GM15510 (cell line): ENCODE results near the gene SYCN.

Experiments used
- POLR2A ChIP-seq: IDR thresholded peaks from 3 replicates; pipeline ENCODE4 v1.6.1; 2011; ENCODE audit warnings: borderline replicate concordance; ENCODE audit not compliant: insufficient read length; ENCODE audit errors: extremely low read depth

Gene SYCN

DNA sequence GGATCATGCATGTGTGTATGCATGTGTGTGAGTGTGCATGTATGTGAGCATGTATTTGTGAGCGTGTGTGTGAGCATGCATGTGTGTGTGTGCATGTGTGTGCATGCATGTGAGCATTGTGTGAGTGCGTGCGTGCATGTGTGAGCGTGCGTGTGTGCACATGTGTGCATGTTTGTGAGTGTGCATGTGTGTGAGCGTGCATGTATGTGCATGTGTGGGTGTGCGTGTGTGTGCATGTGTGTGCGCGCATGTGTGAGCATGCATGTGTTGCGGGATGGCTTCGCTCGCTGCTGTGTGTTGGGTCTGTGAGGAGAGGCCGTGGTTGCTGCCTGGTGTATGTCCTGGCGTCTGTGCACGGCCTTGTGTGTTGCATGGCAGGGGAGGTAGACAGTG is 46.1 kb downstream of the SYCN start:
- TF ChIP-seq POLR2A, result no peak

DNA sequence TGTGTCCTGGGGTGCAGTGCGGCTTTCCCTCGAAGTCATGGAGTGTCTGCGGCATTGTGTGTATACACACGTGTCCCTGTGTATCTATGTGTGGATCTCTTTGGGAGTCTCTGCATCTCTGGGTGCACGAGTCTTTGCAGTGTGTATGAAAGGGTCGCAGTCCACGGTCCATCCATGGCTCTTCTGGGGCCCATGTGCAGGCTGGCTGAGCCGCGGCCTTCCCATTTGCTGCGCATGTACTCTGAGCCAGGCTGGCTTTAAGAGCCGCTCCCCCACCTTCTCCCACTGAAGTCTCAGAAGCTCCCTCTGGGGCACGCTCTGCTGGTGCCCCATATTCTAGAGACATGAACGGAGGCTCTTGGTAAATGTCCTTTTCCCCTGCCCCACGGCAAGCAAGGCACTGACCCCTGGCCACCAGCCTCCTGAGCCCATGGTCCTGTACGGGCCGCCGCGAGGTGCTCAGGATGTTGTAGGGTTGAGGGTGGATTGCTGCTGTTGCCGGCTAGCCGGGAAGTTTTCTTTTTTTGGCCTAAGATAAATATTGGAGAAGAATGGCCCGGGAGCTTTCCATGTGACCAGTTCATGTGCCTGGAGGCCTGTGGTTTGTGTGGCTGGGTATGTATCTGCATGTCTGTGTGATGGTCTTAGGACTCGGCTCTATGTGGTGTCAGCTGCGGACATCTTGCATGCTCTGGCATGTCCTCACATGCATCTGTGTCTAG is 46.6 kb downstream of the SYCN start:
- TF ChIP-seq POLR2A, result no peak

DNA sequence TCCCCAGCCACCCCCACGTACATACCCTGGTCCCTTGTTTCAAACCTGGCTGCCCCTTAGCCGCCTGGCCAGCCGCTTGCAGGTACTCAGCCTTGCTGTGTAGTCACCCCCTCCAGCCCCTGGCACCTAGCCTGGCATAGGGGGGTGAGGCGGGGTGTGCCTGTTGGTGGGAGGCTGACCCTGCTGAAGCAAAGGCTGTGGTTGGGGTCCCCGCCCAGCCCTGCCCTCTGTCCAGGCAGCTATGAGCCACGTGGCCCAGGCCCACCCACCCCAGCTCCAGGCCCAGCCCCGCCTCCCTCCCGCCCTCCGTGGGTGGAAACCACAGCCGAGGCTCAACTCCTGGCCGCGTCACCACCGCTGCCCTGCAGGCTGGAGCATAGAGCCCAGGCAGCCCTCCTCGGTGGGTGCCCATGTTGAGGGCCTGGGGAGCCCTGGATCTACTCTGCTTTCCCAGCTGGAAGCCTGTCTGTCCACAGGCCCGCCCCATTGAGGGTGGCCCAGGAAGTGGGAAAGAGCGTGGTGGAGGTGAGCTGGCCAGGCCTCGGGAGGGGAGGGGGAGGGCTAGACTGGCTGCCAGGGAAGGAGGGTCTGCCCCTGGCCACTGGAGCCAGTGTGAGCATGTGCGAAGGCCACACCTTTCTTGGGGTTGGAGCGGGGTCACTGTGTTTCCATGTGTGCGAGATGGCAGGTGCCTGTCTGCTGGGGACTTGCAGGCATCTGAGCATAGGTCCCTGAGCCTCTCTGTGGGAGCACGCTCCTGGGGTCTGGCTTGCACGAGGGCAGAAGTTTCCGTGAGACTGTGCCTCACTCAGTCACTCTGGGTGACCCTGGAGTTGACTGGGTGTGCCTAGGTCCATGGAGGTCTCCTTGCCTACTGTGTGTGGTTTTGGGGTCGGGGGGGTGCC is 47.5 kb downstream of the SYCN start:
- TF ChIP-seq POLR2A, result no peak

DNA sequence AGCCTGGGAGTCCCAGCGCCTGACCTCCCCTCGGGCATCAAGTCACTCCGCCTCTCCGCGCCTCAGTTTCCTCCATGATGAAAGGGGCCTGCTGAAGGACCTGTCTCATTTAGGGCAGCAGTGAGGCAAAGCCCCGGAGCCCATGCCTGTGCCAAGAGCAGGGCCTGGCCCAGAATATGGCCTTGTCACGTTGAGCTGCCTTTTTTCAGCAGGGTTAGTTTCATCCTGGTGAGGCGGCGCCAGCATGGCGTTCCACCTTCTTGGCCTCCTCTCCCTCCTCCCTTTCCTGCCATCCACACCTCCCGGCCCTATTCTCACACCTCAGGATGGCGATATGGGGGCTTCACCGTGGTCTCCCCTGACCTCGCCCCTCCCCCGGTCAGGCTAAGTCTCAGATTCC is 48.3 kb downstream of the SYCN start:
- no peak for TF ChIP-seq POLR2A

DNA sequence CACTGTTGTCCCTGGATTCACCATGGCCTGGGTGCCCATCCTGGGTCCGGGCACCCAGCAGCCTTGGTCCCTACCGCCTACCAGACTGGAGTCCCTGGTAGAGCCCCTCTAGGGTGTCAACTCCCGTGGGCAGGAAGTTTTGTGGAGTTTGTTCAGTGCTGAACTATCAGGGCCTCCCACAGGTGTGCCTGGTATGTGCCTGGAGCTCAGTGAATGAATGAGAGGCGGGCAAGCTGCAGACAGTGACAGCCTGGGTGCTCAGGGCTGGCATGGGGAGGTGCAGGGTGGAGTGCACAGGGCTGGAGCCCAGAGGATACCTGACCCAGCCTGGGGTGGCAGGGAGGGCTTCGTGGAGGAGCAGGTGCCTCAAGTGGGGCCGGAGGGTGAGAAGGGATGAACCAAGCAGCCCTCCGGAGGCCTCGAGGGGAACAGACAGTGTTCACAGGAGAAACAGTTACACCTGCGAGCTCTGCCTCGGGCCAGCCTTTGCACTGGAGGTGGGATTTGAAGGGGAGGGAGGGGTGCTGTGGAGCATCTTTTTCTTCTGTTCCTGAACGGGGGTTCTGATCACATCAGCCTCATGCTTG is 48.9 kb downstream of the SYCN start:
- no peak for TF ChIP-seq POLR2A

DNA sequence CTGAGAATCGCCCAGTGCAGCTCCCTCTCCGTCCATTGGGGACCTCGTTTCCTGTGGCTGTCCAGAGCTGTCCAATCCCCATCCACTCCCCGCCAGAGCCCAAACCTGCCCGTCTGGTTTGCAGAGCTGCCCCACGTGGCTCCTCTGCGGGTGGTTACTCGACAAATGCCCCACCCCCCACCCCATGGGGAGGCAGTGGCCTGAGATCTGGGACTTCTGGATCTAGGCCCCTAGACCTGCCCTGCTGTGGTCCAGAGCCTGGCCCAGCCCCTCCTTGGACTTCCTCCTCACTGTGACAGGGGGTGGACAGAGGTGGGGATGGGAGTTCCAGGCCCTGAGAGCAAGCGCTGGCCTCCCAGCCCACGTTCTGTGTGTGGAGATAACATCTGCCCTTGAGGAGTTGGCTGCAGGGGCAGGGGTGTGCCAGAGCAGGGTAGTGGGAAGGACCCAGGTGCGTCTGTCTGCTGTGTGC is 49.4 kb downstream of the SYCN start:
- no peak for TF ChIP-seq POLR2A

DNA sequence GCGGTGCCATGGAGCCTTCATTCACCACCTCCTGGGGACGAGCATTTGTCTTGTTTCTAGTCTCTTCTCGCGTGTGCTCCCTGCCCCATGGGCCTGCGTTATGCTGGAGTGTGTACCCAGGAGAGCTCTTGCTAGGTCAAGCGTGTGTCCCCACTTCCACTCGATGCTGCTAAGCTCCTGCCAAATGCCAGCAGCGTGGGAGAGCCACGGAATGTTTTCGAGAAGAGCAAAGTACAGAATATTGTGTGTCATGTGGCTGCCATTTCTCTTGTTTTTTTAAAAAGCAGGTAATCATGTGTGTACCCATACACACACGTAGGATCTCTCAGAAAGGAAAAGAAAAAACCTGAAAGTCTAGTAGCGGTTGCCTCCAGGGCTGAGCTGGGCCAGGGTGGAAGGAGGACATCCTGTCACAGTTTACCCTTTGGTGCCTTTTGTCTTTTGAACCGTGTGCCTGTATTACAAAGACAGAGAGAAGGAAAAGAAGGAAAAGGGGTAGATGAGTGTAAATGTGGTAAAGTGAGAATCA is 49.9 kb downstream of the SYCN start:
- no peak for TF ChIP-seq POLR2A
